Nephron progenitor cell (in vitro differentiated cells): ENCODE data around the gene CCDC88C.
"Not testable (repeated sequence)": the region's sequence is repeated elsewhere in the genome, so short reads cannot be mapped to it uniquely, and the experiment has no call there.

Source experiments
- DNase-seq: peaks from one replicate; pipeline ENCODE4 v3.0.0; 2021
- H3K27ac Mint-ChIP-seq: 2 replicates; pipeline ENCODE4 v1.8.0; 2021; ENCODE audit warnings: mild to moderate bottlenecking, moderate library complexity, mixed read lengths
- H3K27me3 Mint-ChIP-seq: 2 replicates; pipeline ENCODE4 v1.8.0; 2021; ENCODE audit warnings: mild to moderate bottlenecking, low read depth, mixed read lengths; ENCODE audit not compliant: poor library complexity
- H3K36me3 Mint-ChIP-seq: 2 replicates; pipeline ENCODE4 v1.8.0; 2021; ENCODE audit warnings: low read depth, mixed read lengths
- H3K4me1 Mint-ChIP-seq: 2 replicates; pipeline ENCODE4 v1.8.0; 2021; ENCODE audit warnings: mixed read lengths
- H3K4me3 Mint-ChIP-seq: 2 replicates; pipeline ENCODE4 v1.8.0; 2021; ENCODE audit warnings: mild to moderate bottlenecking, moderate library complexity, mixed read lengths
- H3K9me3 Mint-ChIP-seq: 2 replicates; pipeline ENCODE4 v1.8.0; 2021; ENCODE audit warnings: mild to moderate bottlenecking, moderate library complexity, mixed read lengths
- CTCF ChIP-seq: fragments of 200-600 bp; sonication (generic); IDR thresholded peaks from 2 replicates; pipeline ENCODE4 v1.5.0; 2021; ENCODE audit warnings: antibody characterized with exemption

The CCDC88C gene

GRCh38 chr14:91454580-91454979 lies 37.0 kb upstream of the CCDC88C start:
- Mint-ChIP-seq H3K4me3 (no peak overlapping the region), H3K36me3 (peaks cover 60% of the 10 kb centered on the region), H3K27me3 (peaks cover 6% of the 10 kb centered on the region), H3K27ac (no peak overlapping the region), H3K9me3 (no peaks in the 10 kb centered on the region), H3K4me1 (no peaks in the 10 kb centered on the region)
- DNase-seq = no peak
- TF ChIP-seq CTCF = no peak

- Mint-ChIP-seq H3K27ac (no peak overlapping the region), H3K9me3 (no peaks in the 10 kb centered on the region)
- TF ChIP-seq CTCF = no peak
These were observed 36.5 kb upstream of the CCDC88C start for GRCh38 chr14:91454155-91454554.

GRCh38 chr14:91453744-91454143 lies 36.1 kb upstream of the CCDC88C start:
- Mint-ChIP-seq H3K4me3 (no peak overlapping the region), H3K4me1 (no peaks in the 10 kb centered on the region), H3K9me3 (no peaks in the 10 kb centered on the region), H3K27ac (no peak overlapping the region), H3K36me3 (peaks cover 51% of the 10 kb centered on the region), H3K27me3 (peaks cover 6% of the 10 kb centered on the region)
- DNase-seq = no peak
- no peak for TF ChIP-seq CTCF

More at GRCh38 chr14:91454155-91454554, 36.5 kb upstream of the CCDC88C start:
- Mint-ChIP-seq H3K4me1 (no peaks in the 10 kb centered on the region), H3K4me3 (no peak overlapping the region), H3K27me3 (peaks cover 6% of the 10 kb centered on the region), H3K36me3 (peaks cover 55% of the 10 kb centered on the region)
- no peak for DNase-seq

GRCh38 chr14:91444335-91445020 lies 26.9 kb upstream of the CCDC88C start:
- TF ChIP-seq CTCF = no peak
- Mint-ChIP-seq H3K9me3 (peaks cover 26% of the 10 kb centered on the region), H3K4me1 (no peaks in the 10 kb centered on the region), H3K36me3 (peaks cover 6% of the 10 kb centered on the region), H3K27me3 (peaks cover 7% of the 10 kb centered on the region), H3K4me3 (no peak overlapping the region), H3K27ac (no peak overlapping the region)
- no peak for DNase-seq

GRCh38 chr14:91439345-91439744 lies 21.7 kb upstream of the CCDC88C start:
- peaks cover 7% of the 10 kb centered on the region for H3K27me3 Mint-ChIP-seq
- no peaks in the 10 kb centered on the region for H3K4me1 Mint-ChIP-seq
- H3K27ac Mint-ChIP-seq = no peak overlapping the region
- peaks cover 41% of the 10 kb centered on the region for H3K9me3 Mint-ChIP-seq
- H3K4me3 Mint-ChIP-seq = no peak overlapping the region
- no peak for DNase-seq
- TF ChIP-seq CTCF = no peak
- peaks cover 26% of the 10 kb centered on the region for H3K36me3 Mint-ChIP-seq

GRCh38 chr14:91438845-91439244 lies 21.2 kb upstream of the CCDC88C start:
- H3K9me3 Mint-ChIP-seq = peaks cover 41% of the 10 kb centered on the region
- H3K27ac Mint-ChIP-seq = no peak overlapping the region
- peaks cover 26% of the 10 kb centered on the region for H3K36me3 Mint-ChIP-seq
- peaks cover 6% of the 10 kb centered on the region for H3K27me3 Mint-ChIP-seq
- DNase-seq = no peak
- H3K4me1 Mint-ChIP-seq = no peaks in the 10 kb centered on the region
- TF ChIP-seq CTCF = no peak
- no peak overlapping the region for H3K4me3 Mint-ChIP-seq

- Mint-ChIP-seq H3K36me3 (peaks cover 26% of the 10 kb centered on the region), H3K9me3 (peaks cover 37% of the 10 kb centered on the region)
- H3K27me3 Mint-ChIP-seq, H3K4me3 Mint-ChIP-seq, H3K27ac Mint-ChIP-seq, DNase-seq, H3K4me1 Mint-ChIP-seq: not testable (repeated sequence)
These were observed 18.6 kb upstream of the CCDC88C start for GRCh38 chr14:91436266-91436665.
